ENCODE measurements around the gene WDR83. TPM values are rescaled to one million over a fixed set of nuclear protein-coding genes. Genes with fewer than 3 reads are reported as not detected.
"Not testable (repeated sequence)": the region's sequence is repeated elsewhere in the genome, so short reads cannot be mapped to it uniquely, and the experiment has no call there.

The WDR83 gene
- total RNA-seq, 4 donors from 2014 or later: 2.2 to 8.4 (median 3.7) TPM

DNA sequence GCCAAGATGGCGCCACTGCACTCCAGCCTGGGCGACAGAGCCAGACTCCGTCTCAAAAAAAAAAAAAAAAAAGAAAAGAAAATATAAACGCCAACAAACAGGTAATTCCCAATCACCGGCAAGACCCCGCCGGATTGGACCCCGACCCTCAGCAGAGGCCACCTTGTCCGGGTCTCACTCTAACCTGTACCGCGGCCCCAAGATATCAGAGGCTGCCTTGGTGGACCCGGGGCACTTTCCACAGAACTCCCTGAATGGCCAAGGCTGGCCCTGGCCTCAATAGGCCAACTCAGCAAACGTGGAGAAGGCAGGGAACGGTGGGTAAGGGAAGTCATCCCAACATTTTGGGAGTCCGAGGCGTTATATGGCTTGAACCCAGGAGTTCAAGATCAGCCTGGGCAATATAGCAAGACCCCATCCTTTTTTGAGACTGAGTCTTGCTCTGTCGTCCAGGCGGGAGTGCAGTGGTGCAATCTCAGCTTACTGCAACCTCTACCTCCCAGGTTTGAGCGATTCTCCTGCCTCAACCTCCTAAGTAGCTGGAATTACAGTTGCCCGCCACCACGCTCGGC is 27.9 kb upstream of the WDR83 start:
- H3K9me3 ChIP-seq: no peaks in the 10 kb centered on the region
- no peak overlapping the region for H3K4me3 ChIP-seq
- H3K27ac ChIP-seq: no peak overlapping the region
- ATAC-seq (no peak), DNase-seq (no peak)
- no peaks in the 10 kb centered on the region for H3K36me3 ChIP-seq
- in situ Hi-C loops (cut with MboI; ENCODE audit: low sequenced_read_pairs in 4 of 4): no loop called here
- intact Hi-C loops (cut with DNase I; ENCODE audit: low total_unique reads): no loop called here
- H3K4me1 ChIP-seq: peaks cover 2 to 5% of the 10 kb centered on the region in 2 donors
- no peaks in the 10 kb centered on the region for H3K27me3 ChIP-seq
- TF ChIP-seq POLR2A (IDR thresholded peaks at IDR 0.05): no peak
- TF ChIP-seq, protein P1, sequence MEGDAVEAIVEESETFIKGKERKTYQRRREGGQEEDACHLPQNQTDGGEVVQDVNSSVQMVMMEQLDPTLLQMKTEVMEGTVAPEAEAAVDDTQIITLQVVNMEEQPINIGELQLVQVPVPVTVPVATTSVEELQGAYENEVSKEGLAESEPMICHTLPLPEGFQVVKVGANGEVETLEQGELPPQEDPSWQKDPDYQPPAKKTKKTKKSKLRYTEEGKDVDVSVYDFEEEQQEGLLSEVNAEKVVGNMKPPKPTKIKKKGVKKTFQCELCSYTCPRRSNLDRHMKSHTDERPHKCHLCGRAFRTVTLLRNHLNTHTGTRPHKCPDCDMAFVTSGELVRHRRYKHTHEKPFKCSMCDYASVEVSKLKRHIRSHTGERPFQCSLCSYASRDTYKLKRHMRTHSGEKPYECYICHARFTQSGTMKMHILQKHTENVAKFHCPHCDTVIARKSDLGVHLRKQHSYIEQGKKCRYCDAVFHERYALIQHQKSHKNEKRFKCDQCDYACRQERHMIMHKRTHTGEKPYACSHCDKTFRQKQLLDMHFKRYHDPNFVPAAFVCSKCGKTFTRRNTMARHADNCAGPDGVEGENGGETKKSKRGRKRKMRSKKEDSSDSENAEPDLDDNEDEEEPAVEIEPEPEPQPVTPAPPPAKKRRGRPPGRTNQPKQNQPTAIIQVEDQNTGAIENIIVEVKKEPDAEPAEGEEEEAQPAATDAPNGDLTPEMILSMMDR (IDR thresholded peaks at IDR 0.05 in 4 of 5, conservative IDR thresholded peaks at IDR 0.05 in 1 of 5): no peak

DNA sequence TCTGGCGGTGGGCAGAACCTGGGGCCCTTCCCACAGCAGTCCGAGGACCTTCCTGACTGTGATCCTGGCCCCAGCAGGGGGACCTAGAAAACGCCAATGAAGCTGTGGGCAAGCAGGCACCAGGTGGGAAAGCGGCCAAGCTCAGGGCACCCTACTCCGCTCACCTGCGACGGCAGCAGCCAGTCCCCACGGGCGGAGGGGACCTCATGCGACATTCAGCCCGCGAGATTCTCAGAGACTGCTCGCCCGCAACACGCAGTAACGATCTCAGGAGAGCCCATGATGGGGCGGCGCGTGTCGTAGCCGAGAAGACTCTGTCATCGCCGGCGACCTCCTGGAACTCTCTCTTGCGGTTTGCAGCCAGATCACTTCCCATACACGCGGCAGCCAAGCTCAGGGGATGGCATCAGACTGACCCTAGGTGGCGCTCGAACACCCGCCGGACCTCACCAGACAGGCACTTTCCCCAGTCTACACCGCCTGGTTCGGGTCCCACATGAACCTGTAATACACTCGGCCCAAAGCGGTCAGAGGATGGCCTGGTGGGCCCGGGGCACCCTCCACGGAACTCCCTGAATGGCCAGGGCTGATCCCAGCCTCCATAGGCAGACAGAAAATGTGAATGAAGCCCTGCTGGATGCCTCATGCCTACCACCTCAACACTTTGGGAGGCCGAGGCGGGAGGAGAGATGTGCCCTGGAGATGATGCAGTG is 26.6 kb upstream of the WDR83 start:
- Histone ChIP-seq H3K4me1 (peaks cover 2 to 5% of the 10 kb centered on the region in 2 donors), H3K36me3 (no peaks in the 10 kb centered on the region), H3K27ac (no peak overlapping the region), H3K27me3 (no peaks in the 10 kb centered on the region), H3K9me3 (no peaks in the 10 kb centered on the region), H3K4me3 (peak overlapping the region; percentile 14 to 32 (median 26))
- in situ Hi-C loops (cut with MboI; ENCODE audit: low sequenced_read_pairs in 4 of 4) (no loop called here), intact Hi-C loops (cut with DNase I; ENCODE audit: low total_unique reads) (no loop called here)
- TF ChIP-seq, protein P1 (IDR thresholded peaks at IDR 0.05 in 4 of 5, conservative IDR thresholded peaks at IDR 0.05 in 1 of 5): peak; percentile 27 to 74 (median 46)
- TF ChIP-seq POLR2A (IDR thresholded peaks at IDR 0.05): no peak
- DNase-seq (peak; percentile 32 to 63), ATAC-seq (peak in 1 of 2 donors; percentile 76)

DNA sequence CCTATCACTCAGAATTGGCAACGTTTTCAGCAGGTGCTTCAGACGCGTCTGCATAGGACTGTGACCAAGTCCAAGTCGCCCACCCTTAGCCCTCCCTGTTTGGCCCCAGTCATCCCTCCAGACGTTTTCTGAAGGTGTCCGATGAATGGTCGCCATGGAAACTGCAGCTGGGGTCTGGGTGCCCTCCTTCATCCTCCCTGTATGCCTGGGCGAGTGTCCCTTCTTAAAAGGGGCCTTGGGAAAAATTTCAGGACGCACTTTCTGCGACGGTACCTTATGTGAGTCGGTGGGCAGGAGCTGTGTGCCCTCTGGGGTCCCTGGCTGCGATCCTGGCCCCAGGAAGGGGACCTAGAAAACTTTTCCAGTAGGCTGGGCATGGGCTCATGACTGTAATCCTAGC is 25.2 kb upstream of the WDR83 start:
- H3K9me3 ChIP-seq: no peaks in the 10 kb centered on the region
- intact Hi-C loops (cut with DNase I; ENCODE audit: low total_unique reads) (no loop called here), in situ Hi-C loops (cut with MboI; ENCODE audit: low sequenced_read_pairs in 4 of 4) (no loop called here)
- H3K27ac ChIP-seq: no peak overlapping the region
- no peak overlapping the region for H3K4me3 ChIP-seq
- H3K27me3 ChIP-seq: no peaks in the 10 kb centered on the region
- TF ChIP-seq, protein P1 (IDR thresholded peaks at IDR 0.05 in 4 of 5, conservative IDR thresholded peaks at IDR 0.05 in 1 of 5): no peak
- no peak for TF ChIP-seq POLR2A (IDR thresholded peaks at IDR 0.05)
- ATAC-seq (no peak), DNase-seq (no peak)
- H3K4me1 ChIP-seq: peaks cover 2 to 5% of the 10 kb centered on the region in 2 donors
- no peaks in the 10 kb centered on the region for H3K36me3 ChIP-seq

DNA sequence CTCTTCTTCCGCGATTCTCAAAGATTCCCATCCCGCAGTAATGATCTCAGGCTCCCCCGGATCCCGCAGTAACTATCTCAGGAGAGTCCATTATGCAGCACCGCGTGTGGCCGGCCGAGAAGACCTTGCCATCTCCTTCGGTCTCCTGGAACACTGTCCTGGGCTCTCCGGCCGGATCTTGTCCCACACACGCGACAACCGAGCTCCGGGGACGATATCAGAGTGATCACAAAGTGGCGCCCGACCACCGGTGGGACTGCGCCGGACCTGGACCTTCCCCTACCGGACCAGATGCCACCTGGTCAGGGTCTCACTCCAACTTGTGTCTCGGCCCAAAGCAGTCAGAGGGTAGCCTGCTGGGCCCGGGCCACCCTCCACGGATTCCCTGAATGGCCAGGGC is 24.1 kb upstream of the WDR83 start:
- DNase-seq (no peak), ATAC-seq (no peak)
- H3K4me1 ChIP-seq: peaks cover 2 to 5% of the 10 kb centered on the region in 2 donors
- in situ Hi-C loops (cut with MboI; ENCODE audit: low sequenced_read_pairs in 4 of 4) (no loop called here), intact Hi-C loops (cut with DNase I; ENCODE audit: low total_unique reads) (no loop called here)
- H3K36me3 ChIP-seq: no peaks in the 10 kb centered on the region
- no peak overlapping the region for H3K4me3 ChIP-seq
- TF ChIP-seq, protein P1 (IDR thresholded peaks at IDR 0.05 in 4 of 5, conservative IDR thresholded peaks at IDR 0.05 in 1 of 5): no peak
- no peak for TF ChIP-seq POLR2A (IDR thresholded peaks at IDR 0.05)
- H3K27ac ChIP-seq: no peak overlapping the region
- H3K9me3 ChIP-seq: no peaks in the 10 kb centered on the region
- H3K27me3 ChIP-seq: no peaks in the 10 kb centered on the region

GRCh38 chr19:12643716-12644115 is 22.9 kb upstream of the WDR83 start:
- H3K36me3 ChIP-seq; intact Hi-C loops (cut with DNase I; ENCODE audit: low total_unique reads); ATAC-seq; in situ Hi-C loops (cut with MboI; ENCODE audit: low sequenced_read_pairs in 4 of 4); H3K27me3 ChIP-seq; H3K9me3 ChIP-seq; H3K4me3 ChIP-seq; H3K27ac ChIP-seq; DNase-seq: not testable (repeated sequence)
- H3K4me1 ChIP-seq: peaks cover 8 to 11% of the 10 kb centered on the region in 2 donors

Data from gastrocnemius medialis (tissue), 4 donors.